Immature natural killer cell (primary cell): ENCODE measurements around the gene P2RX1. TPM values are rescaled to one million over a fixed set of nuclear protein-coding genes. Genes with fewer than 3 reads are reported as not detected.

ENCODE experiments used
- DNase-seq, 3 donors: peaks; one replicate each; pipeline ENCODE4 v3.0.0; 2022; ENCODE audit warnings: mixed read lengths in 1 of 3
- H3K27ac Mint-ChIP-seq, 6 donors: one replicate each; pipeline ENCODE4 v1.8.0; 2020; ENCODE audit warnings: mixed read lengths in 6 of 6, mild to moderate bottlenecking in 5 of 6, inconsistent platforms in 4 of 6, moderate library complexity in 3 of 6
- H3K27me3 Mint-ChIP-seq, 3 donors: one replicate each; pipeline ENCODE4 v1.8.0; 2020 to 2021; ENCODE audit warnings: low read depth in 3 of 3, mild to moderate bottlenecking in 3 of 3, mixed read lengths in 3 of 3, moderate library complexity in 3 of 3, inconsistent platforms in 1 of 3
- H3K36me3 Mint-ChIP-seq, 3 donors: one replicate each; pipeline ENCODE4 v1.8.0; 2020; ENCODE audit warnings: mixed read lengths in 3 of 3, inconsistent platforms in 2 of 3, mild to moderate bottlenecking in 2 of 3
- H3K4me1 Mint-ChIP-seq, 2 donors: one replicate each; pipeline ENCODE4 v1.8.0; 2020; ENCODE audit warnings: inconsistent platforms in 2 of 2, mild to moderate bottlenecking in 2 of 2, mixed read lengths in 2 of 2, moderate library complexity in 1 of 2
- H3K4me3 Mint-ChIP-seq, 5 donors: one replicate each; pipeline ENCODE4 v1.8.0; 2020; ENCODE audit warnings: mild to moderate bottlenecking in 5 of 5, mixed read lengths in 5 of 5, inconsistent platforms in 3 of 5, moderate library complexity in 3 of 5
- H3K9me3 Mint-ChIP-seq, 6 donors: one replicate each; pipeline ENCODE4 v1.8.0; 2020; ENCODE audit warnings: mild to moderate bottlenecking in 6 of 6, mixed read lengths in 6 of 6, inconsistent platforms in 4 of 6, moderate library complexity in 3 of 6
- polyA plus RNA-seq, 3 donors: library from polyadenylated mRNA; unstranded; fragments of 300-500 nt; fragmentation: Illumina TruSeq; gene quantifications; one replicate each; pipeline ENCODE4 v1.2.3, GENCODE V29; 2021

P2RX1 gene
- polyA plus RNA-seq, 3 donors from 2014 or later, result 0.33 TPM; not detected in 2

DNA sequence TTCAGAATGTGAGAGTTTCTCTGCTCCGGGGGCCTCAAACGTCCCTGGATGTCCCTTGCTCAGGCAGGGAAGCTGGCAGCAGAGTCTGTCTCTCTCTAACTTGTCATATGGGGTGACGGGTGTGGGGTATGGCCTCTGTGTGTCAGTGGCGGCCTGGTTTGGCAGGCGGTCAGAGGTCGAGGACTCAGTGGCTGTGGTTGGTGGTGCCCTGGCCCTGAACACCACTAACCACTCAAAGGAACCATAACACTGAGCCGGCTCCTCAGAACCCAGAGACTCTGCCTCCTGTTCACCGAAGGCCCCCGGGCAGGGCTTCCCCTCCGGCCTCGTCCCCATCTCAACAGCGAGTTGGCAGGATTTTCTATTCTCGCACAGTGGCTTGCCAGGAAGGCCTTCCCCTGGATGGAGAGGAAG is 677 bp downstream of the P2RX1 start:
- no peaks in the 10 kb centered on the region for H3K9me3 Mint-ChIP-seq
- H3K36me3 Mint-ChIP-seq, result no peaks in the 10 kb centered on the region
- H3K27ac Mint-ChIP-seq, result peak overlapping the region; percentile 76 to 97 (median 89)
- peaks cover 7 to 17% (median 9%) of the 10 kb centered on the region in 3 donors for H3K27me3 Mint-ChIP-seq
- peaks cover 48 to 54% of the 10 kb centered on the region in 2 donors for H3K4me1 Mint-ChIP-seq
- peak; percentile 77 to 78 (median 78) for DNase-seq
- H3K4me3 Mint-ChIP-seq, result peak overlapping the region; percentile 67 to 84 (median 79)

DNA sequence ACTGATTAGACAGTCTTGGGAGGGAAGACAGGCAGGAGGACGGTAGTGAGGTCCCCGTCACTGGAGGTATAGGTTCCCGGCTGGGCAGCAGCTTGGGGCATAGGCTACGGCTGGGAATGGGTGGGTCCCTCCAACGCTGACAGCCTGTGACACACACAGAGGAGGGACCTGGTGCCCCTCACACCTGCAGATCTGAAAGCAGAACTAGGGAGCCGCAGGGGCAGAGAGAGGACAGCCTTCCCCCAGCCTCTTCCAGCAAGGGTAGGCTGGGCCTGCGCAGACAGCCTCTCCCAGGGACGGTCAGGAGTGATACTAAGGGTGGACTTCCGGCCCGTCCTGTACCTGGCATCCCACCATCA is 2.0 kb downstream of the P2RX1 start:
- no peak for DNase-seq
- peaks cover 48 to 56% of the 10 kb centered on the region in 2 donors for H3K4me1 Mint-ChIP-seq
- H3K9me3 Mint-ChIP-seq, result no peaks in the 10 kb centered on the region
- no peaks in the 10 kb centered on the region for H3K36me3 Mint-ChIP-seq
- H3K27me3 Mint-ChIP-seq, result peaks cover 9 to 17% (median 11%) of the 10 kb centered on the region in 3 donors
- H3K27ac Mint-ChIP-seq, result peak overlapping the region in 4 of 6 donors; percentile 46 to 86 (median 80)
- H3K4me3 Mint-ChIP-seq, result peak overlapping the region in 4 of 5 donors; percentile 19 to 60 (median 40)

DNA sequence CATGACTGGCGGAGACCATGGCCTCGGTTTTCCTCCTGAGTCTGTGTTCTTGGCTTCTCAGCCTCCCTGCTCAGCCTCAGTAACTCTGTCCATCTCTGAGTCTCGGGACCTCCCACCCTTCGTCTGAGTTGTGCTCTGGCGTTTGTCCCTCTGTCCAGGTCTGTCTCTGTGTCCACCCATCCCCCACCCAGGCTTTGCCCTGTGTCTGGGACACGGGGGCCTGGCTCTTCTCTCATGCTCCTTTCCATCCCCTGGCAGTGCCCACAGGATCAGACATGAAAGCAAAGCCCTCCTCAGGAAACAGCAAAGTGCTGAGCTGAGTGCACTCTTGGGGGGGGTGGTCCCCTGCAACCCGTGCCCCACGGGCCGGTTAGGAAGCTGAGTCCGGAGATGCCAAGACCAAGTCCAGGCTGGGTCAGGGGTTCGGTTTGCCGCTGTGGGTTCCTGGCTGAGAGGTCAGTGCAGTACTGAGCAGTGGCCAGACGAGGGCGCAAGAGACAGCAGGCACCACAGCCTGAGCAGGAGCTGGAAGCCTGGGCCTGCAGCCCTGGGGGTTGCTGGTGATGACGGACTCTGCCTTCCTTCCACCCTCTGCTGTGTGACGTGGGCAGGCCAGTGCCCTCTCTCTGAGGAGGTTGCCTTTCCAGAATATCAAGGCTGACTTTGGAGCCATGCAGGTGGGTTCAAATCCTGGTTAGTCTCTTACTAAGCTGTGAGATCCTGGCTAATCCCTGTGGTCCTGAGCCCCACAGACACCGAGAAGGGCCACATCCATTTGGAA is 2.5 kb downstream of the P2RX1 start:
- peak overlapping the region in 4 of 5 donors; percentile 19 to 60 (median 40) for H3K4me3 Mint-ChIP-seq
- no peaks in the 10 kb centered on the region for H3K9me3 Mint-ChIP-seq
- H3K4me1 Mint-ChIP-seq, result peaks cover 48 to 56% of the 10 kb centered on the region in 2 donors

DNA sequence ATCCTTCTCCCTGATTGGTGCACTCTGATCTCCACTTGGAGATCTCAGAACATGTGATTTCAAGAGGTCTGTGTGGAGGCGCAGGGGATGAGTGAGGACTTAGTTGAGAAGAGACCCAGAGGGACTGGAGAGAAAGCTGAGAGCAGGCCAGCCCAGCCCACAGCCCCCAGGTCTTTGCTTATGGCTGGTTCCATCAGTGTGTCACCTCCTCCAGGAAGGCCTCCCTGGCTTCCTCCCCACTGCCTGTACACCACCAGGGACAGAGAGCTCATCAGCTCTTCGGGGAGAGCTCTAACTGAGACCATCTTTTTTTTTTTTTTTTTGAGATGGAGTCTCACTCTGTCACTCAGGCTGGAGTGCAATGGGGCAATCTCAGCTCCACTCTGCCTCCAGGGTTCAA is 3.4 kb downstream of the P2RX1 start:
- Mint-ChIP-seq H3K36me3 (no peaks in the 10 kb centered on the region), H3K27ac (peak overlapping the region in 3 of 6 donors; percentile 15 to 84 (median 54)), H3K4me1 (peaks cover 48 to 52% of the 10 kb centered on the region in 2 donors), H3K9me3 (no peaks in the 10 kb centered on the region), H3K27me3 (peaks cover 9 to 18% (median 11%) of the 10 kb centered on the region in 3 donors), H3K4me3 (peak overlapping the region in 1 of 5 donors; percentile 18)
- no peak for DNase-seq

More for the DNA sequence above, 2.5 kb downstream of the P2RX1 start:
- Mint-ChIP-seq H3K27ac (peak overlapping the region in 5 of 6 donors; percentile 46 to 86 (median 76)), H3K27me3 (peaks cover 9 to 18% (median 11%) of the 10 kb centered on the region in 3 donors), H3K36me3 (no peaks in the 10 kb centered on the region)
- peak; percentile 79 to 82 (median 80) for DNase-seq

DNA sequence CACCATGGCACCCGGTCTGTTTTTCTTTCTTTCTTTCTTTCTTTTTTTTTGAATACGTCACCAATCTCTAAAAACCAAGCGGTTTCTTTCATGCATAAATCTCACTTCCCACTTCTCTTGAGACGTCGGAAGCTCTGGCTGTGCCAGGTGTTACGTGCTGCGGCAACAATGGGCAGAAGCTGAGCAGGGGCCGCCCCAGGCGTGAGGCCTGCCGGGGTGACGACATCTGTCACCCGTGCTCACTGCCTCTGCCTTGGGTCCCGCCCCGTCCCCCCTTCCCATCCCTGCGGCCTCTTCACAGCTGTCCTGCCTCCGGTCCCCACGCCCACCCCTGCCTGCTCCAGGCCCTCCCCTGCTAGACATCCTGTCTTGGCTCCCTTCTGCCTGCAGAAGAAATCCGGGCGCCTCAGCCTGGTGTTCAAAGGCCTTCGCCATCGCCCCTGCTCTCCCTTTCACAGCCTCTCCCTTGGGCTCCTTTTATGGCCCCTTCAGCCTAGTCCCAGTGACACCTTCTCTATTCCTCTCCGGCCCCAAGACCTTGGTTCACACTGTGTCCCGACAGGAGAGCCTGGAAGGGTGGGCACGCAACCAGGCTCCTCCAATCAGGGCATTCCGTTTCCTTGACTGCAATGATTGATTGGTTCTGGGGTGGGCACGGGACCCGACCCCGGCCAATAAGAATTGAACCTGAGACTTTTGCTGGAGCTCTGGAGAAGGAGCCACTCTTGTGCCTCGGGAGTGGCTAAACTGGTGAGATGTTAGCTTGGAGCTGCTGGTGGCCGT is 4.8 kb downstream of the P2RX1 start:
- peak; percentile 75 to 84 (median 80) for DNase-seq
- H3K27me3 Mint-ChIP-seq, result peaks cover 7 to 18% (median 8%) of the 10 kb centered on the region in 3 donors
- H3K4me1 Mint-ChIP-seq, result peaks cover 40 to 45% of the 10 kb centered on the region in 2 donors
- no peaks in the 10 kb centered on the region for H3K9me3 Mint-ChIP-seq
- peak overlapping the region; percentile 81 to 96 (median 91) for H3K27ac Mint-ChIP-seq
- H3K4me3 Mint-ChIP-seq, result peak overlapping the region; percentile 34 to 80 (median 58)
- no peaks in the 10 kb centered on the region for H3K36me3 Mint-ChIP-seq

DNA sequence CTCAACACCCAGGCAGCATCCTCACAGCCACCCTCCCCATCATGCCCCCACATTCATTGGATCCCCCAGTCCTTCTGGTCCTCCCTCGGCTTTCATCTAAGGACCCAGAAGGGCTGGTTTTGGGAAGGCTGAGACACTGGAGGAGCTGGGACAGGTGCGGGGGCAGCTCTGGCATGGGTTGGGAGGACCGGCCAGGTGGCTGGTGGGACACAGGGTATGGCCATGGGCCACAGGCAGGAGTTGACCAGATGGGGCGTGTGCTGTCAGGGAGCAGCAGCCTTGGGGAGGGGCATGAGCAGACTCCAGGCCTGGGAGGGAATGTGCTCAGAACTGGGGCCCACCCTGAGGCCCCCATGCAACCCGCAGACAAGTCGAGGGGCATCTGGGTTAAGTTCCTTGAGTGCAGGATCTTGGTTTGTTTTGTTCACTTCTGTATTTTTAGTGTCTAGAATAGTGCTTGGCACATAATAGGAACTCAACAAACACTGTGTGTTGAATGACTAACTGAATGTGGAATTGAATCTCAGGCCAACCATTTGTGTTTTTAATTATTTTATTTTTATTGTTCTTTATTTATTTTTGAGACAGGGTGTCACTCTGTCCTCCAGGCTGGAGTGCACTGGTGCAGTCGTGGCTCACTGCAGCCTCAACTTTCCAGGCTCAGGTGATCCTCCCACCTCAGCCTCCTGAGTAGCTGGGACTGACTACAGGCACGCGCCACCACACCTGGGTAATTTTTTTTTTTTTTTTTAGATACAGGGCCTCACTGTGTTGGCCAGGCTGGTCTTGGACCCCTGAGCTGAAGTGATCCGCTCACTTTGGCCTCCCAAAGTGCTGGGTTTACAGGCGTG is 5.6 kb downstream of the P2RX1 start:
- Mint-ChIP-seq H3K4me3 (peak overlapping the region; percentile 34 to 80 (median 58)), H3K27ac (peak overlapping the region; percentile 81 to 96 (median 91)), H3K27me3 (peaks cover 8 to 15% (median 8%) of the 10 kb centered on the region in 3 donors), H3K4me1 (peaks cover 31 to 37% of the 10 kb centered on the region in 2 donors), H3K36me3 (no peaks in the 10 kb centered on the region), H3K9me3 (no peaks in the 10 kb centered on the region)
- DNase-seq, result no peak

DNA sequence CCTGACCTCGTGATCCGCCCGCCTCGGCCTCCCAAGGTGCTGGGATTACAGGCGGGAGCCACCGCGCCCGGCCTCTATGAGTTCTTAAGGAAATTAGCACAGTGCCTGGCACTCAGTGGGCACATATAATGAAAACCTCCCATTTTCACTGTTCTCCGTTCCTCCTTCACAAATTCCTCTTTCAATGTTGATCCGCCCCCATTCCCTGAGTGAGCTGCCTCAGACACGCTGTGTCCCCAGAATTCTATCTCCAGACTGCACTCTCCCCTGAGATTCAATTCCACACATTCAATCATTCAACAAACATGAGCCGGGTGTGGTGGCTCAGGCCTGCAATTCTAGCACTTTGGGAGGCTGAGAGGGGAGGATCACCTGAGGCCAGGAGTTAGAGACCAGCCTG is 7.0 kb downstream of the P2RX1 start:
- DNase-seq, result no peak
- Mint-ChIP-seq H3K4me3 (no peak overlapping the region), H3K36me3 (no peaks in the 10 kb centered on the region), H3K27me3 (peaks cover 6 to 12% (median 8%) of the 10 kb centered on the region in 3 donors), H3K4me1 (peaks cover 20 to 24% of the 10 kb centered on the region in 2 donors), H3K27ac (peak overlapping the region in 4 of 6 donors; percentile 21 to 84 (median 74)), H3K9me3 (no peaks in the 10 kb centered on the region)

DNA sequence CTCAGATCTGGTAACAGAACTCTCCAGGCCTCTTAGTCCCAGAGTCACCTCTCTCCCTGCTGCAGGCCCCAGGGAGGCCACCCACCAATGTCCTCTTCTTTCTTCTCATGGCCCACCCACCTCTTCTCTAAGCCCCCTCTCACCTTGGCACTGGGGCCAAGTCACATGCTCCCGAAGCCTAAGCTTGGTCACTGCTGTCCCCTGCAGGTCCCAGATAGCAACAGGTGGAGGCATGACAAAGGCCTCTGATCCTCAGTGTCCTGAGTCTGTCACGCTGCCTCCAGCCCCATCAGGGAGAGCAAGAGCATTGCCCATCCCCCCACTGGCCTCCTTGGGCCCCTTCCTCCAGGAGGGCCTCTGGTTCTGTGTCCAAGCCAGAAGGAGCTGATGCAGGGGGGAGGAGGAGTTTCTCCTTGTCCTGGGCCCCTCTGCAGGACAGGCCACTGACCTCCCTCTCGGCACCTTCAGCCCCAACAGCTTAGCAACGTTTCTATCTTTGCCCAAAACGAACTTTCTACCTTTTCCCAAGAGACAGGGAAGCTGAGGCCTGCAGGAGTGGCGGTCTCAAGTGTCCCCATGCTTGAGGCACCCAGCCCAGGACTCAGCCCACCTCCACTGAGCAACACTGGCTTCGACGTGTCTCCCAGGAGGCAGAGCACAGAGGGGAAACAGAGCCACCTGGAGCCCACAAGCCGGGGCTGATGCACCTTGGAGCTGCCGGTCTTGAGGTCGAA is 8.6 kb downstream of the P2RX1 start:
- Mint-ChIP-seq H3K36me3 (no peaks in the 10 kb centered on the region), H3K27me3 (peaks cover 6 to 8% (median 7%) of the 10 kb centered on the region in 3 donors)

DNA sequence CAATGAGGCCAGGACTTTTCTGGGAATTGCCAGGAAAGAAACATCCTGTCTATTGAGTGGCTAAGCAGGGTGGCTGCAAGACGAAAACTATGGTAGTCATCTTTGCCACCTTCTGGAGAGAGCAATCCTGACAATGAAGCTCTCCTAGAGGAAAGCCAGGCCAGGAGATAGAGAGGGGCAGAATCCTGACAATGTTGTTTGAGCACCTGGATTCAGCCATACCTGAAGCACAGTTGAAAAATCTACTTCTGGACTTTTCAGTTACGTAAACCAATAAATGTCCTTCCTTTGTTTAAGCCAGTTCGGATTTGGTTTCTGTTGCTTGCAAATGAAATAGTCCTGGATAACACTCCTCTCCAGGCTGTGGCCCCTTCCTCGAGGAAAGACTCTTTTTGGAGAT is 9.4 kb downstream of the P2RX1 start:
- no peak for DNase-seq
- Mint-ChIP-seq H3K9me3 (no peaks in the 10 kb centered on the region), H3K4me1 (peaks cover 11 to 15% of the 10 kb centered on the region in 2 donors), H3K27ac (no peak overlapping the region), H3K4me3 (no peak overlapping the region), H3K36me3 (no peaks in the 10 kb centered on the region), H3K27me3 (peaks cover 5 to 8% (median 6%) of the 10 kb centered on the region in 3 donors)

More for the DNA sequence above, 8.6 kb downstream of the P2RX1 start:
- H3K4me1 Mint-ChIP-seq, result peaks cover 11 to 16% of the 10 kb centered on the region in 2 donors
- H3K9me3 Mint-ChIP-seq, result no peaks in the 10 kb centered on the region
- H3K27ac Mint-ChIP-seq, result no peak overlapping the region
- DNase-seq, result no peak
- H3K4me3 Mint-ChIP-seq, result no peak overlapping the region

DNA sequence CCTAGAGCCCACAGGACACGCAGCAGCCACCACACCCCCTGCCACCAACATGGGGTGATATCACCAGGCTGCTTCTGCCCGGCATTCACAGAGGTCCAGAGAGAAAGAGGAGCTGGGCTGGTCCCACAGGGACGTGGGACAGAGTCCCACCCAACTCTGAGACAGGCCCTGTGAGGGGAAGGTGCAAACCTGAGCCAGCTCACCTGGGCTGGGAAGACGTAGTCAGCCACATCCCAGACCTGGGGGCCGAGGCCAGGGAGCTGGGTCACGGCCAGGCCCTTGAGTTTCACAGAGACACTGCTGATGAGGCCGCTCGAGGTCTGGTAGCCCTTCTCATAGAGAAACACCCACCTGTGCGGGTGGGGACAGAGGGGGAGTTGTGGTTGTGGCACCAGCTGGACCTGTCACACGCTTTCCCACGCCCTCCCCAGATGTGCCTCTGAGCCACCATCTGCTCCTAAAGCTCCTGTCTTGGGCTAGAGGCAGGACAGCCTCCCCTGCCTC is 11.2 kb downstream of the P2RX1 start:
- H3K27ac Mint-ChIP-seq, result no peak overlapping the region
- DNase-seq, result no peak
- H3K36me3 Mint-ChIP-seq, result no peaks in the 10 kb centered on the region
- no peaks in the 10 kb centered on the region for H3K4me1 Mint-ChIP-seq
- no peaks in the 10 kb centered on the region for H3K9me3 Mint-ChIP-seq
- no peak overlapping the region for H3K4me3 Mint-ChIP-seq
- peaks cover 1 to 2% (median 1%) of the 10 kb centered on the region in 3 donors for H3K27me3 Mint-ChIP-seq

DNA sequence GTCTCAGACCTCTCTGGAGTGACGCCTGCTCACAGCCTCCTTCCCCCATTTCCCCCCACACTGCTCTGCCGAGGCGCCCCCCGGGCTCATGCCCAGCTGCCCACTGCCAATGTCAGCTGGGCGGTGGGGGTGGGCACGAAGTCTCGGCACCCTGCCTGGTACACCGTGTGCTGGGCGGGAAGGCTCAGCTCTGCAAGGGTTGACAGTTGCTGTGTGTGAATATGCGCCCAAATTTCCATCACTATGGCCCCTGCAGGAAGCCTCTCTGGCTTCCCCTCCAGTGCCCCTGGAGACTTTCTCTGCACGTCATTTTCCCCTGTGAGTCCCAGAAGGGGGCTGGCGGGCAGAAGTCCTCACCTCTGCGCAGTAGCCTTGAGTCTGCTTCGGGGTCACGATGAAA is 11.8 kb downstream of the P2RX1 start:
- peaks cover 0 to 2% (median 1%) of the 10 kb centered on the region in 3 donors for H3K27me3 Mint-ChIP-seq
- no peaks in the 10 kb centered on the region for H3K36me3 Mint-ChIP-seq
- H3K4me1 Mint-ChIP-seq, result no peaks in the 10 kb centered on the region
- no peak for DNase-seq
- no peaks in the 10 kb centered on the region for H3K9me3 Mint-ChIP-seq
- H3K27ac Mint-ChIP-seq, result no peak overlapping the region
- H3K4me3 Mint-ChIP-seq, result no peak overlapping the region

DNA sequence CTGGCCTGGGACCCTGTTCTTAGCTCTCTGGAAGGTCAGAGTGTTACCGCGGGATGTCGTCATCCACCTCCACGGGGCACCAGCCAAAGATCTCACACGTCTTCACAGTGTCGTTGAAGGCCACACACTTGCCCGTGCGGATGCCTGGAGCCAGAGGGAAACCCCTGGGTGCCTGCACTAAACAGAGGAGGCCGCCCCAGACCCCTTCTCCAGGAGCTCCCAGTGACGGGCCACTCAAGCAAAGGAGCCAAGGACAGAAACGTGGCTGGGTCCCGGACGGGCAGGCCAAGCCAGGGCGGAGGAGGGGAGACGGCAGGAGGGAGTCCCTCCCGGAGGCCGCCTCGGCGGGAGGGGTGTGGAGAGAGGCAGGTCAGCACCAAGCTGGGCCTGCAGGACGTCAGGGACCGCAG is 12.4 kb downstream of the P2RX1 start:
- Mint-ChIP-seq H3K27ac (no peak overlapping the region), H3K9me3 (no peaks in the 10 kb centered on the region), H3K36me3 (no peaks in the 10 kb centered on the region), H3K4me3 (no peak overlapping the region), H3K4me1 (no peaks in the 10 kb centered on the region), H3K27me3 (peaks cover 0 to 2% (median 0%) of the 10 kb centered on the region in 3 donors)
- no peak for DNase-seq
